T follicular helper cell (primary cell): ENCODE measurements around the gene KANK2.
A peak's percentile ranks its signal among the peaks of the same experiment; 100 is the strongest.

Experiments used
- DNase-seq: peaks from one replicate; pipeline ENCODE4 v3.0.0-alpha.2; 2020; ENCODE audit warnings: low read depth
- total RNA-seq, 2 experiments: gene quantifications; one replicate each; lab custom pipeline; 2026; lab: John Stamatoyannopoulos, UW

Gene KANK2
- total RNA-seq = 0.17 to 0.36 reads per million in 2 experiments

DNA sequence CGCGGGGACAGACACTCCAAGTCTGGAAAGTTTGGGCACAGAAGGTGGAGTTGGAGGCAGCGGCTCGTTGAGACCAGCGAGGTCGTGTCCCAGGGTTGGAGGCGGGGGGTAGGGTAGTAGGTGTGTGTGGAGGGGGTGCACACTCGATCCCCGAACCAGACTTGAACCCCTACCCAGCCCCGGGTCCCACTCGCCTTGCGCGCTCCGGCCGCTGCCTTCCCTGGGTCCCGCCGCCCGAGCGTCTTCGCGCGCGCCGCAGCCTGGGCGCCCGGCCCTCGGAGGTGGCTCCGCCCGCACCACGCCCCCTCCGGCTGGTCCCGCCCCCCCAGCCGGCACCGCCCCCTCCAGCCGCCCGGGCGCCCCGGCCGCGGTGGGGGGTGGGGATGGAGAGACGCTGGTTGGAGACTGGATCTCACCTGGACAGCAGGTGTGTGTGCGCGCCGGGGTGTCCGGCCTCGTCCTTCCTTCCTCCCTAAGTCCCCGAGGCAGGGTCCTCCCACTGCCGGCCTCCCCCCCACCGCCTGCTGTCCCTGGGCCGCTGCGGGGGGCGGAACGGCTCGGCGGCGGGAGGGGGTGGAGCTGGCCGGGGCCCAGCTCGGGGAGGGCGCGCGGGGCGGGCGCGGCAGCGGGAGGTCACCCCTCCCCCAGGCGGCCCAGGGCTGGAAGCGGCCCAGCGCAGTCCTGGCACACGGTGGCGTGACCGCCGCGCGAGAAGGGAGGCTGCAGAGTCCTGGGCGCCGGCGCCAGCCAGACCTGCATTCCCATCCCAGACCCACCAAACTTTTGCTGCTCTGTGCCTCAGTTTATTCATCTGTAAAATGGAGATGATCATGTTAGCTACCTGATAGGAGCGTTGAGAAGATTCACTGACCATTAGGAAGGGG, at the start of gene KANK2:
Gene KANK2, minus strand, starts transcription at position 255 of the 884 bp plus-strand sequence. CDS start 3,034 bp downstream, outside the sequence.
- peak; percentile 51 for DNase-seq

DNA sequence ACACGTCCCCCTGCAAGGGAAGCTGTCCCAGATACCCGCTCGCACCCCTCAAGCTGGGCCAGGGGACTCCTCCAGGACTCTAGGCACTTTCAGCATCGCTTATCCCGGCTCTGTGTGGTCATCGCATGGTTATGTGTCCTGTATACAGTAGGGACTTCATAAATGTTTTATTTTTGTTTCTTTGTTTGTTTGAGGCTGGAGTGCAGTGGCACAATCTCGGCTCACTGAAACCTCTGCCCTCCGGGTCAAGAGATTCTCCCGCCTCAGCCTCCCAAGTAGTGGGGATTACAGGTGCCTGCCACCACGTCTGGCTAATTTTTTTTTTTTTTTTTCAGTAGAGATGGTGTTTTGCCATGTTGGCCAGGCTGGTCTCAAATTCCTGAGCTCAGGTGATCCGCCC, 49.6 kb upstream of the KANK2 start:
- DNase-seq = no peak

DNA sequence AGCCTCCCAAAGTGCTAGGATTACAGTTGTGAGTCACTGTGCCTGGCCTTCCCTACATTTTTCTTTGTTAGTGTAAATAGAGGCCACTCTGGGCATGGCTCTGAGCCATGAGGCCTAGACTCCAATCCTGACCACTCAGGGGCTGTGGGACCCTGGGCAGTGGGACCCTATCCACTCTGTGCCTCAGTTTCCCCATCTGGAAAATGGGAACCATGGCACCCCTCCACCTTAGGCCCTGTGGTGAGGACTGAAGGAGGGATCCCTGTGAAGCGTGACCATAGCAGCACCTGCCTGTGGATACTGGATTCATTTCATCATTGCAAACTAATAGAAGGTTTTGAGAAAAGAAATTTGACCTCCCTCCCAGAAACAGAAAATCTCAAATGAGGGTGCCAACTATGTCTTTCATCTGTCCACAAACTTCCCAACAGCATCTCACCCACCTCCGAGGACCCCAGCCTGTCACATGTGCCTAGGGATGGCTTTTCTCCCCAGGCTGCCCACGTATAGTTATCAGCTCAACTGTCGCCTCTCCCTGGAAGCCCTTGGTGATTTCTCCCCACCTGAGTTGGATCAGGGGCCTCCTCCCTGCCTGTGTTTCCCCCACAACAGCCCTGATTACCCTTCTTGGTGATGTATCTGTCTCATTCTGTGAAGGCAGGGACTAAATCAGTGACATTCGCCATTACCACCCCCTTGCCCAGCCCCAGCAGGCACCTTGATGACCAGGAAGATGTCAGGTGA, 47.7 kb upstream of the KANK2 start:
- no peak for DNase-seq

DNA sequence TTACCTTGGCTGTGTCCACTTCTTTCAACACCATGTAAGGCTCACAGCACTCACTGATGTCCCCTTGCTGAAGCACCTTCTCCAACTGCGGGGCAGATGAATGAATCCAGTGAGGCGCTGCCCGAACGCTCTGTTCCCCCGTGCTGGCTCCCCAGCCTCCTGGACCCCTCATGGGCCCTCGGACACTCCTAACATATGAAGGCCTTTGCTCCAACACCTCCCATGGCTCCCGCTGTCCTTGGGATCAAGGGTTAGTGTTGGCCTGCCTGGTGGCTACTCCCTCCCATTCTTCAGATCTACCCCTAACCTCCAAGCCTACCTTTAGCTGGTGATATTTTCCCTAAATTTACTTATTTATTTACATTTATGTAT, 46.4 kb upstream of the KANK2 start:
- DNase-seq = no peak

DNA sequence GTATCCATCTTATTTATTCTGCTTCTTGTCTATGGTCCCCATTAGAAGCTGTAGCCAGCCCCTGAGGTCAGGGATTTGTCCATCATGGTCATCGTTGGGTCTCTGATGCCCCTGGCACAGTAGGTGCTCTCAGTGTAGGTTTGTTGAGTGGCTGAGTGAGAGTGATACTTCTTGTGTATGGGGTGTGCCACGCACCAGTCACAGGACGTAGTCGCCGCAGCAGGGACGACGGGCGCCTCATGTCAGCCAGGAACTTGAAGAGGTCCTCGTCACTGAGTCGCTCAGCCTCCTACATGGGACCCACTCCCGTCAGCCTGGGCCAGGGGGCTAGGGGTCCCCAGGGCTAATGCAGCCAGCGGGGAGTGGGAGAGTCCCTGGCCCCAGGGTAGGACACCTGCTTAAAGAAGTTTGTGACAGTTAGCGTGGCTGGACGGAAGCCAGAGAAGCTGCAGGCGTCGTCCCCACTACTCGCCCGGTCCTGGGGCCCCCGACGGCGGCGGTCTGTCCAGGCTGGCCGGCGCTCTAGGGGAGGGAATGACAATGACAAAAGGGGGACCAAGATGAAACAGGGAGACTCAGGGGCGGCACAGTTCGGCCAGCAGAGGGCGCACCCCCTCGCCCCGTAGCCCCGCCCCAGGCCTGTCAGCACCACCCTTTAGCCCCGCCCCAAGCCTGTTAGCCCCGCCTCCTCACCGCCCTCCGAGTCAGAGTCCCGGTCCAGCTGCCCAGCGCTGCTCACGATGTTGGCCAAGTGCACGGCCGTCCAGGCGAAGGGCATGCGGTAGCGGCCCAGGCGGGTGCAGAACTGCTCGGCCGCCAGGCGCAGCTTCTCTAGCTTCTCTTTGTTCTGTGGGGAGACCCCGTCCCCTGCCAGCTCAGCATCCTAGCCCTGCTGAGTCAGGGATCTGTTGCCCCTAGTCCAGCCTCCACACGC, 45.8 kb upstream of the KANK2 start:
- peak; percentile 75 for DNase-seq

DNA sequence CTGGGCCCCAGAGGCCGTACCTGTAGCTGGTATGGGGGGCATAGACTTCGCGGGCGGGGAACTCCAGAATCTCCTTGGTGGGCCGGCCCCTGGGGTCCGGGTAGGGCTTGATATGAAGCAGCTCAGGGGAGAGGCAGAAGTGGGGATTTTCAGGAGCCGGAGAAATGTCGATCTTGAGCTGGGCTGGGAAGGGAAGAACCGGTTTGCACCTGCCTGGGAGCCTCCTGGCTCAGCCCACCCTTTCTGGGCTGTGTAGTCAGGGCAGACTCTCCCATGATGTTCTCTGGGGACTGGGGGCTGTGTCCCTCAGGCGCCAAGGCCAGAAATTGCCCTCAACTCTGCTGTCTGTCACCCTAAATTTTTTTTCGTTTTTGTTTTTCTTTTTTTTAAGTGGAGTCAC, 44.7 kb upstream of the KANK2 start:
- DNase-seq = no peak

DNA sequence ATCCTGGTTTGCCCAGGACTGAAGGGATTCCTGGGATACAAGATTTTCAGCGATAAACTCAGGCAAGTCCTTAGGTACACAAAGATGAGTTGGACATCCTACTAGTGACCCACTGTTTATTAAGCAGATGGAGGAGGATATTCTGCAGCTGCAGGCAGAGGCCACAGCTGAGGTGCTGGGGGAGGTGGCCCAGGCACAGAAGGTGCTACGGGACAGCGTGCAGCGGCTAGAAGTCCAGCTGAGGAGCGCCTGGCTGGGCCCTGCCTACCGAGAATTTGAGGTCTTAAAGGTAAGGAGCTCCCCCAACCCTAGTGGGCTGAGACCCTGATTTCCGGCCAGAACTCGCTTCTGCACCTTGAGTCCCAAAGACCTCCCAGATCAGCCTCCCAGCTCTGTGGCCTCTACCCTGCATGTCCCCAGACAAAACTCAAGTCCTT, 42.7 kb upstream of the KANK2 start:
- no peak for DNase-seq

DNA sequence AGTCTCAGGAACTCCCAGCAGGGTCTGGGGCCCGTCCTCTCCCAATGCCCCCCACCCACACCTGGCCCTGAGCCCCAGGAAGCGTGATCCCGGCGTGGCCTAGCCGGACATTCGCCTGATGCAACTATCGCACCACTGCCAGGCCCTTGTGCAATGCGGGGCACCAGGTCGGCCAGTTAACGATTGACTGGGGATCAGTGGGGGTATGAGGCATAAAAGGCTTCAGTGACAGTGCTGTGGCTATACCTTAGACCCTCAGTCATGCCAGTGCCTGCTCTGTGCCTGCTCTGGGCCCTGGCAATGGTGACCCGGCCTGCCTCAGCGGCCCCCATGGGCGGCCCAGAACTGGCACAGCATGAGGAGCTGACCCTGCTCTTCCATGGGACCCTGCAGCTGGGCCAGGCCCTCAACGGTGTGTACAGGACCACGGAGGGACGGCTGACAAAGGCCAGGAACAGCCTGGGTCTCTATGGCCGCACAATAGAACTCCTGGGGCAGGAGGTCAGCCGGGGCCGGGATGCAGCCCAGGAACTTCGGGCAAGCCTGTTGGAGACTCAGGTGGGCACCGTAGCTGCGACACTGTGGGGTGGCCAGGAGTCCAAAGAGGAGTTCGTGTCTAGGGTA, 42.1 kb upstream of the KANK2 start, which contains the start of gene ANGPTL8:
Gene ANGPTL8, plus strand, starts transcription at position 243 of the 624 bp plus-strand sequence. Its CDS starts 19 bp downstream, at position 262.
- no peak for DNase-seq

DNA sequence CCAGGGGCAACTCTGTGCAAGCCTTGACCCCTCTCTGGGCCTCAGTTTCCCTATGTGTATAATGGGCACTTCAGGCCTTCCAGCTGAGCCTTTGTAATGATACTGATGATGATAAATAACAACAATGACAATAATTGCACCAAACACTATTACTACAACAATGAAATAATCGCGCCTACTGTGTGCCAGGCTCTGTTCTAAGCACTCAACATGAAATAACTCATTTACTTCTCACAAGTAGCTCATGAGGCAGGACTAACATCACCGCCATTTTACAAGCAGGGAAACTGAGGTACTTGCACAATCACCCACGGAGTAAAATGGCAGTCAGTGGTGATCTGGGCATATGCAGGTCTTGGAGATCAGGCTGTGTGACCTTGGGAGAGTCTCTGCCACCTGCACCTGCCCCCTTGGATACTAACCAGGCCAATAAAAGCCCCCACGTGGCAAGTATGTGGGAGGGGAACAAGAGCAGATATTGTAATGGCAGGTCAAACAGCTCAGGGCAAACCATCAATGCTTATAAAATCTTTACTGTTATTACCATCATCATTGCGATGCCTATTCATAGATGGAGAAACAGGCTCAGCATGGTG, 41.5 kb upstream of the KANK2 start:
- DNase-seq = no peak

DNA sequence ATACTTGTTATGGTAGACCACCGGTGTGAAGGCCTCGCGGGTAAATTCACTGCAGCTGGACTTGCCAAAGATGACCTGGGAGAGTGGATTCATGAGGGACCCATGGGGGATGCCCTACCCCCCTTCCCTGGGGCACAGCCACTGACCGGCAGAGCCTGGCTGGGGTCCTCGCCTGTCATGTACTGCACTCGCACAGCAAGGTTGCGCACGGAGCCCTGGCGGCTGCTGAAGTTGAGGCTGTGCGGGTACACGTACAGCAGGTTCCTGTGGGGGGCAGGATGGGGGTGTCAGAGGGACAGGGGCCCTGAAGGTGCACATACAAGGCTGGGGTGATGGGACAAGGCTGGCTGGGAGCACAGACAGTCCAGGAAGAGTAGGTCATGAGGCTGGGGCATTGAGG, 40.7 kb upstream of the KANK2 start:
- DNase-seq = no peak

DNA sequence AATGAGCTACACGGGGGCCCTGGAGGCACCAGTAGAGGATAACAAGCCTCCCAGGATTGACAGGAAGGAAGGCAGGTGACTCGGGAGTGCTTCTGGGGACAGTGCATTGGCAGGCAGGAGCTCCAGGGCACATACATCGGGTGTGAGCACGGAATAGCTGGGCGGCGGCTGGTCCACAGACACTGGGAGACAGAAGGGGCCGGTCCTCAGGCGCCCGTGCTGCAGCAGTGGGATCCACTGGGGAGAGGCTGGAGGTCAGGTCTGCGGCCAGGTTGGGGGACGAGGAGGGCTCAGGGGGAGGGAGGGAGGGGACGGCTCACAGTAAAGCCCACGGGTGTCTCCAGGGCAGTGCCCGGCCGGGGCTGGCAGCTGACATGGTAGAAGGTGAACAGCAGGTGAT, 40.0 kb upstream of the KANK2 start:
- DNase-seq = no peak

DNA sequence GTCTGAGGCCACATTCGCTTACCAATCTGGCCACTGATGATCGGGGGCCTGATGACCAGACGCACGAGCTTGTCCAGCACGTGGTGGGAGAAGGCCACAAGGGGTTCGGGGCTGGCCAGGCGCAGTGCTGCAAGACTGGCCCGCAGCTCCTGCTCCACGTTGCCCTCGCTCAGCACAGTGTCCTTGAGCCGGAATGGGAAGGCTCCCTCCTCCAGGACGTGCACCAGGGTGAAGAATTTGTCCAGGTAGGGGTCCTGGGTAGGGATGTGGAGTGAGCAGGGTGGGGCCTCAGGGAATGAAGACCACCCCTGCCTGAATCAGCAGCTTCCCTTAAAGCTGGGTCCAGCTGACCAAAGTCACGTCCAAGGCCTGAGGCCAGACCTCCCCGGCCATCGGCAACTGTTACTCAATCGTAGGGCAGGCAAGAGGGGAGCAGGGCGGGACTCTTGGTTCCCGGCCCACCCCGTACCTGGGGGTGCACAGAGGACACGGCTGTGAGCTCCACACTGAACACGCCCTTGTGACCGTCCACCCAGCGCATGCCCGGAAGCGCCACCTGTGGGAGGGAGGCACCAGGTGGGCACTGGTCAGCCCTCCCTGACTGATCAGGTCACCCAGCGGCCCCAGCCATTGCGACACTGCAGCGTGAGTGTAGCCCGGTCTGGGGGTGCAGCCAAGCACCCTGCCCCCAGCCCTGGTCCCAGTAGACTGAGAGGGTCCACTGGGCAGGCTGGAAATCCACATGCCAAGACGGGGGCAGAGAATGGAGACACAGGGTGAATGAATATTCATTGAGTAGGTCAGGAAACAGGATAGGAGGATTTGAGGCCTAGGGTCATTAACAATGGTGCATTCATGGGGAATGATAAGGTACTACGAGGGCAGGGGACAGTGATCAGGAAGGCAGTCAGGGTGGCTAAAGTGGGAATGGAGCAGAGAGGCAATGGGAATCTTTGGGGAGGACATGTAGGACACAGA, 39.3 kb upstream of the KANK2 start:
- no peak for DNase-seq

DNA sequence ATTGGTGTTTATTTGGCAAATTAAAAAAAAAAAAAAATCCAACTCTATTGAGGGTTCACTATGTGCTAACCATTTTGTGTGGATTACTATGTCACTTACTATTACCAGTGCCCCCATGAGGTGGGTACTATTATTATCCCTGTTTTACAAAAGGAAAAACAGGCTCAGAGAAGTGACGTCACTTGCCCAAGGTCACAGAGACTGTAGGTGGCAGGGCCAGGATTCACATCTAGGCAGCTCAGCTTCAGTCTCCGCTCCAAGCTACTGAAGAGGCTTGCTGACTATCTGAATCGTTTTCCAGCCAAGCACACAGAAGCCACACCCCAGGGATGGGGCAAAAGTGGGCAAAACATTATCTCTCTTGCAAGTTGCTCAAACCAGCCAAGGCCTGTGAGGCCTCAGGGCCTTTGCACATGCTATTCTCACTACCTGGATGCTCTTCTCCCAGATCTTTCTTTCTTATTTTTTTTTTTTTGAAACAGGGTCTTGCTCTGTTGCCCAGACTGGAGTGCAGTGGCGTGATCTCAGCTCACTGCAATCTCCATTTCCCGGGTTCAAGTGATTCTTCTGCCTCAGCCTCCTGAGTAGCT, 37.2 kb upstream of the KANK2 start:
- no peak for DNase-seq

DNA sequence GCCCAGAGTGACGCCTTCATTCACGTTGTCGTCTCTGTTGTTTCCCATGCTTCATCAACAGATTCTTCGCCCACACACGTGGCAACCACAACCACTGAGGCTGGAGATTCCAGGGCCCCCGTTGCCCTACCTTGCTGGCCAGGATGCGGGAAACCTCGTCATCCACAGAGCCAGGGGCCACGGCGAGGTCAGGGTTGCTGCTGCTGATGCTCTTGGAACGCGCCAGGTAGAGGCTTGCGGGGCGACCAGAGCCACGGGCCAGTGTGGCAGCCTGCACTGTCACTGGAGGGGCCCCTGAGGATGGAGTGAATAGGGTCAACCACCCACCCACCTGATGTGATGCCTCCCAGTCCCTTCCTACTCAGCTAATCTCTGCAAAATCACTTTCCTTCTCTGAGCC, 35.7 kb upstream of the KANK2 start:
- no peak for DNase-seq

DNA sequence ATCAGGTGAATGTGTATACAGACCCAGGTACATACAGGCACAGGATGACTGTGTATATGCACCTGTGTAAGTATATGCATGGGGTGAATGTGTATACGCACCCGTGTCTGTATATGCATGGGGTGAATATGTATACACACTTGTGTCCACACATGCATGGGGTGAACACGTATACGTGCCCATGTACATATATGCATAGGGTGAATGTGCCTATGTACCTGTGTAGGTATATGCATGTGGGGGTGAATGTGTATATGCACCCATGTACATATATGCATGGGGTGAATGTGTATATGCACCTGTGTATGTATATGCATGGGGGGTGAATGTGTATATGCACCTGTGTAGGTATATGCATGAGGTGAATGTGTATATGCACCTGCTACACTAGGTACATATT, 35.2 kb upstream of the KANK2 start:
- DNase-seq = no peak

DNA sequence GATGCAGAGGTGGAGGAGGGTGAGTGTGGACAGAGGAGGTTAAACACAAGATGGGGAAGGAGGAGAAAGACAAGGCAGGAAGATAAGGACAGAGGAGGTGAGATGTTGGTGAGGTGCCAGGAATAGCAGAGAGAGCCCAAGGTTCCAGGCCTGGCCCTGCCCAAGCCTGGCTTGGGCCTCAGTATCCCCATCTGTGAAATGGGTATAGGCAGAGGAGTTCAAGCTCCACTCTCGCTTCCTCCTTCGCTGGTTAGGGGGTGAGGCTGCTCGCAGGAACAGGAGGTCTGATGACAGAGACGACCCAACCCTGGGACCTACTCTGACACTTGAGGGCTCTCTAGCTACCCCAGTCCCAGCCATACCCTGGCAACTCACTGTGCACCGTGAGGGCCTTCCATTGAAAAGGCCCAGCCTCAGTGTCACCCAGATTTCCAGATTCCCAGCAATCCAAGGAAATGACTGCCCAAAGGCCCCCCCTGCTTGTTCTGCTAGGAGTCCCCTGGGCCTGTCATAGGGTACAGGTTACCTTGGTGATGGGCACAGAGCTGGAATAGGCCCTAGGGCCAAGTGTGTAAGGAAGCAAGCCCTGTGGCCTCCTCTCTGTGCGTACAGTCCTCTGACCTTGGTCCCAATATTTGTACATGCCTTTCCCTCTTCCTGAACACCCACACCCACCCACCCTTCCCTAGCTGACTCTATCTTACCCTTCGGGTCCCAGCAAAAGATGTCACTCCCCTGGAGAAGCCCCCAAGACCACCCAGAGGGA, 33.5 kb upstream of the KANK2 start:
- DNase-seq = no peak

DNA sequence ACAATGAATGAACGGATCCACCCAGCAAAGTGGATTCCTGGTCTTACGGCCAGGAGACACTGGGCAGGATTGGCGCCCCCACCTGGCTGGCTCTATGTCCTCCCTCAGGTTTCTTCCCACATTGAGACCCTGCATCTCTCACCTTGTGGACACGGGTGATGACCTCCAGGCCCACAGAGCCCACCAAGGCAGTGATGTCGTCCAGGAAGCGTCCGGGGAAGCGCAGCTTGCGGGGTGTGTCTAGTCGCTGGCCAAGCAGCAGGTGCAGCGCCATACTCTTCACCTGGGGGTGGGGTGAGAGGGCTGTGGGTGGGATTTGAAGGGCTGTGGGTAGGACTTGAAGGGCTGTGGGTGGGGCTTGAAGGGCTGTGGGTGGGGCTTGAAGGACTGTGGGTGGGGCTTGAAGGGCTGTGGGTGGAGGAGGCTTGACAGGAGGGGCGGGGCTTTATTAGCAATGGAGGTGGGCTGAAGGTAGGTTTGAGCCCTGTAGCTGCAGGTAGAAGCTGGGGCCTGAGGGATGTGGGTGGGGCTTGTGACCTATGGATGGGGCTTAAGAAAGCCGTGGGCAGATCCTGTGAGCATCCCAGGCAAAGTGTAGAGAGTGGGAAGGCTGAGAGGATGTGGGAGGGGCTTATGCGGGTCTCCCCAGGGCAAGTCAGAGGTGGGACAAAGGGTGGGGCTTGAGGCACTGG, 30.0 kb upstream of the KANK2 start:
- DNase-seq = no peak

DNA sequence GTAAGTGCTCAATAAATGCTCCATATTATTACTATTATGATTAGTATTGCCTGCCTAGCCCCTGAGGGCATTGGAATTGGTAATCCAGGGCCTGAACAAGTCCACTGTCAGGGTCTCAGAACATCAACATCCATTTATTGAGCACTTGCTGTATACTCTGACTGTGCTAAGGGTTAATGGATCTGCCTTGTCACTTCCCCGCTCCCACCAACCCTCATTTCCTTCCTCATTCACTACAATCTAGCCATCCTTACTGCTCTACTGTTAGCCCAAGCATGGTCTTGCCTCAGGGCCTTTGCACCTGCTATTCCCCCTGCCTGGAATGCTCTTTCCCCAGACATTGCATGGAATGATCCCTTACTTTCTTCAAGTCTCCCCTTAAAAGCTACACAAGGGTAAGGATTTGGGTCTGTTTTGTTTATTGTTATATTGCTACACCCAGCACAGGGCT, 29.4 kb upstream of the KANK2 start:
- no peak for DNase-seq
